HepG2 (cell line): ENCODE results near the gene PNRC1.

ENCODE experiments used
- ATF2 ChIP-seq: sonication (generic); formaldehyde crosslinking; IDR thresholded peaks from 2 replicates; pipeline ENCODE4 v1.4.0; 2020; ENCODE audit warnings: missing genetic modification reagents
- CBX2 ChIP-seq, 2 experiments: fragments of 200-600 bp in 1 of 2; sonication (generic); formaldehyde crosslinking in 1 of 2; IDR thresholded peaks; 2 replicates each; pipeline versions ENCODE4 v1.7.0 to v1.8.1; 2018 to 2022; ENCODE audit warnings: low read depth in 2 of 2, low read length in 1 of 2, mild to moderate bottlenecking in 1 of 2, missing genetic modification reagents in 1 of 2
- CHD2 ChIP-seq: IDR thresholded peaks from 2 replicates; pipeline ENCODE4 v1.6.1; 2011; ENCODE audit warnings: low read depth, low read length, improper control_type of control experiment
- HIVEP1 ChIP-seq: sonication (generic); formaldehyde crosslinking; IDR thresholded peaks from 2 replicates; pipeline ENCODE4 v1.4.0; 2020; ENCODE audit warnings: mild to moderate bottlenecking, missing genetic modification reagents
- MAX ChIP-seq: IDR thresholded peaks from 2 replicates; pipeline ENCODE4 v1.6.1; 2012; ENCODE audit warnings: inconsistent platforms
- RFX5 ChIP-seq: IDR thresholded peaks from 2 replicates; pipeline ENCODE4 v1.6.1; 2011; ENCODE audit warnings: low read depth, low read length, improper control_type of control experiment
- TARDBP ChIP-seq: sonication (generic); formaldehyde crosslinking; IDR thresholded peaks from 2 replicates; pipeline ENCODE4 v1.8.0; 2022; ENCODE audit warnings: mild to moderate bottlenecking, missing genetic modification reagents
- ZNF670 ChIP-seq: sonication (generic); formaldehyde crosslinking; IDR thresholded peaks from 2 replicates; pipeline ENCODE4 v1.8.0; 2022; ENCODE audit warnings: mild to moderate bottlenecking, missing genetic modification reagents, borderline replicate concordance

GRCh38 chr6:89073014-89073620 lies 7.4 kb upstream of the PNRC1 start:
- no peak for TF ChIP-seq ZNF670 (CRISPR knock-in tag)
- no peak for TF ChIP-seq HIVEP1 (CRISPR knock-in tag)
- TF ChIP-seq RFX5: no peak
- TF ChIP-seq TARDBP: no peak
- TF ChIP-seq MAX: no peak
- TF ChIP-seq CBX2 (IDR thresholded peaks at IDR 0.05; ENCODE audit: low read depth, low read length): no peak
- no peak for TF ChIP-seq CBX2 (CRISPR knock-in tag; IDR thresholded peaks at IDR 0.05; ENCODE audit: low read depth)
- TF ChIP-seq CHD2: no peak
- TF ChIP-seq ATF2: no peak
